HepG2 (cell line): ENCODE data around the gene KIF22. TPM values are rescaled to one million over a fixed set of nuclear protein-coding genes. Genes with fewer than 3 reads are reported as not detected.

ENCODE experiments used
- ATF7 ChIP-seq, 2 experiments: fragments of 450-650 bp in 1 of 2; sonication (generic) in 1 of 2; formaldehyde crosslinking in 1 of 2; IDR thresholded peaks; 2 replicates each; pipeline versions ENCODE4 v1.4.0 to v1.6.1; 2016 to 2020; ENCODE audit warnings: antibody characterized with exemption in 1 of 2, mild to moderate bottlenecking in 1 of 2, missing genetic modification reagents in 1 of 2
- BORCS8-MEF2B ChIP-seq: sonication (generic); formaldehyde crosslinking; IDR thresholded peaks from 2 replicates; pipeline ENCODE4 v1.8.0; 2022; ENCODE audit warnings: mild to moderate bottlenecking, missing genetic modification reagents
- GABPB1 ChIP-seq: IDR thresholded peaks from 2 replicates; pipeline ENCODE4 v1.6.1; 2016; ENCODE audit warnings: mild to moderate bottlenecking, missing genetic modification reagents, moderate library complexity, missing compliant biosample characterization
- HMGXB3 ChIP-seq: sonication (generic); formaldehyde crosslinking; IDR thresholded peaks from 2 replicates; pipeline ENCODE4 v1.4.0; 2020; ENCODE audit warnings: missing genetic modification reagents, borderline replicate concordance
- IRF1 ChIP-seq: sonication (generic); formaldehyde crosslinking; IDR thresholded peaks from 2 replicates; pipeline ENCODE4 v1.4.0; 2020; ENCODE audit warnings: low read depth, mild to moderate bottlenecking, missing genetic modification reagents
- KLF12 ChIP-seq: sonication (generic); formaldehyde crosslinking; IDR thresholded peaks from 2 replicates; pipeline ENCODE4 v1.4.0; 2020; ENCODE audit warnings: missing genetic modification reagents, borderline replicate concordance
- NPAS2 ChIP-seq: sonication (generic); formaldehyde crosslinking; IDR thresholded peaks from 2 replicates; pipeline ENCODE4 v1.8.0; 2022; ENCODE audit warnings: mild to moderate bottlenecking, missing genetic modification reagents, borderline replicate concordance
- RELA ChIP-seq: sonication (generic); formaldehyde crosslinking; IDR thresholded peaks from 2 replicates; pipeline ENCODE4 v1.4.0; 2020; ENCODE audit warnings: missing genetic modification reagents
- REPIN1 ChIP-seq: sonication (generic); formaldehyde crosslinking; IDR thresholded peaks from 2 replicates; pipeline ENCODE4 v1.8.0; 2022; ENCODE audit warnings: missing genetic modification reagents, low read depth, mild to moderate bottlenecking, borderline replicate concordance
- SKI ChIP-seq: fragments of 450-650 bp; IDR thresholded peaks from one replicate; pipeline ENCODE4 v1.6.1; 2018; ENCODE audit warnings: mild to moderate bottlenecking; ENCODE audit not compliant: partially characterized antibody
- SP2 ChIP-seq: sonication (generic); formaldehyde crosslinking; IDR thresholded peaks from 2 replicates; pipeline ENCODE4 v1.5.1; 2020; ENCODE audit warnings: mild to moderate bottlenecking, missing genetic modification reagents
- WIZ ChIP-seq: sonication (generic); formaldehyde crosslinking; IDR thresholded peaks from 2 replicates; pipeline ENCODE4 v1.5.1; 2020; ENCODE audit warnings: mild to moderate bottlenecking, missing genetic modification reagents
- ZFP36L2 ChIP-seq: sonication (generic); formaldehyde crosslinking; IDR thresholded peaks from 2 replicates; pipeline ENCODE4 v1.4.0; 2020; ENCODE audit warnings: missing genetic modification reagents
- ZNF136 ChIP-seq: sonication (generic); formaldehyde crosslinking; IDR thresholded peaks from 2 replicates; pipeline ENCODE4 v1.8.1; 2022; ENCODE audit warnings: low read depth, mild to moderate bottlenecking, moderate library complexity, missing genetic modification reagents
- ZNF563 ChIP-seq: sonication (generic); formaldehyde crosslinking; IDR thresholded peaks from 2 replicates; pipeline ENCODE4 v1.8.0; 2022; ENCODE audit warnings: mild to moderate bottlenecking, moderate library complexity, missing genetic modification reagents
- ZNF644 ChIP-seq: IDR thresholded peaks from 2 replicates; pipeline ENCODE4 v1.6.1; 2016; ENCODE audit warnings: low read depth
- polyA plus RNA-seq, 8 experiments: library from polyadenylated mRNA; depleted of rRNA in 3 of 8; stranded (reverse) in 7 of 8; unstranded in 1 of 8; fragments of >200 nt; fragmentation: Illumina TruSeq in 4 of 8; extraction: Trizol in 4 of 8; gene quantifications; 2 replicates each; pipeline versions ENCODE4 v1.2.1 to v1.2.3, GENCODE V29; 2011 to 2016; ENCODE audit warnings: low read depth in 4 of 8, missing spikeins in 1 of 8, mixed read lengths in 1 of 8; ENCODE audit not compliant: insufficient read depth in 1 of 8
- total RNA-seq, 5 experiments: library from RNA; depleted of rRNA; stranded (reverse); fragments of >200 nt; fragmentation: Illumina TruSeq; extraction: Trizol; gene quantifications; 2 replicates each; pipeline ENCODE4 v1.2.3, GENCODE V29; 2016; ENCODE audit warnings: low read depth in 1 of 5
- TF ChIP-seq, protein P1 (sequence below): sonication (generic); formaldehyde crosslinking; IDR thresholded peaks from 2 replicates; pipeline ENCODE4 v1.5.0; 2020; ENCODE audit warnings: mild to moderate bottlenecking, missing genetic modification reagents
- TF ChIP-seq, protein P2 (sequence below): sonication (generic); formaldehyde crosslinking; IDR thresholded peaks from 2 replicates; pipeline ENCODE4; 2020; ENCODE audit warnings: missing genetic modification reagents, mild to moderate bottlenecking, borderline replicate concordance

The KIF22 gene
- total and polyA plus RNA-seq, 2 of the 13 experiments (the other 11 are each of a cell fraction or from before 2014, with no cell fraction given) = 95.8 to 118 TPM

GRCh38 chr16:29811170-29811895 lies 20.8 kb downstream of the KIF22 start (continued):
- TF ChIP-seq ATF7 (IDR thresholded peaks at IDR 0.05) = no peak
- no peak for TF ChIP-seq ATF7 (CRISPR knock-in tag; IDR thresholded peaks at IDR 0.05)
- TF ChIP-seq ZFP36L2 (CRISPR knock-in tag) = no peak
- 0 out of 2 replicates have a peak, but pooled peaks have one; percentile 43 for TF ChIP-seq REPIN1 (CRISPR knock-in tag)
- TF ChIP-seq RELA (CRISPR knock-in tag) = peak; percentile 94
- 0 out of 2 replicates have a peak, but pooled peaks have one; percentile 7 for TF ChIP-seq ZNF644
- peak; percentile 72 for TF ChIP-seq SP2
- no peak; the same call in none of the 2 replicates for TF ChIP-seq KLF12 (CRISPR knock-in tag)
- no peak for TF ChIP-seq WIZ
- peak; percentile 26 for TF ChIP-seq ZNF563 (CRISPR knock-in tag)
- TF ChIP-seq BORCS8-MEF2B = peak; percentile 53; the same call in 1 of the 2 replicates
- TF ChIP-seq, protein P1, sequence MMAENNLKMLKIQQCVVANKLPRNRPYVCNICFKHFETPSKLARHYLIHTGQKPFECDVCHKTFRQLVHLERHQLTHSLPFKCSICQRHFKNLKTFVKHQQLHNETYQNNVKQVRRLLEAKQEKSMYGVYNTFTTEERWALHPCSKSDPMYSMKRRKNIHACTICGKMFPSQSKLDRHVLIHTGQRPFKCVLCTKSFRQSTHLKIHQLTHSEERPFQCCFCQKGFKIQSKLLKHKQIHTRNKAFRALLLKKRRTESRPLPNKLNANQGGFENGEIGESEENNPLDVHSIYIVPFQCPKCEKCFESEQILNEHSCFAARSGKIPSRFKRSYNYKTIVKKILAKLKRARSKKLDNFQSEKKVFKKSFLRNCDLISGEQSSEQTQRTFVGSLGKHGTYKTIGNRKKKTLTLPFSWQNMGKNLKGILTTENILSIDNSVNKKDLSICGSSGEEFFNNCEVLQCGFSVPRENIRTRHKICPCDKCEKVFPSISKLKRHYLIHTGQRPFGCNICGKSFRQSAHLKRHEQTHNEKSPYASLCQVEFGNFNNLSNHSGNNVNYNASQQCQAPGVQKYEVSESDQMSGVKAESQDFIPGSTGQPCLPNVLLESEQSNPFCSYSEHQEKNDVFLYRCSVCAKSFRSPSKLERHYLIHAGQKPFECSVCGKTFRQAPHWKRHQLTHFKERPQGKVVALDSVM (CRISPR knock-in tag) = peak; percentile 56
- TF ChIP-seq IRF1 = no peak
- peak; percentile 85; the same call in 1 of the 2 replicates for TF ChIP-seq ZNF136 (CRISPR knock-in tag)
- peak; percentile 30 for TF ChIP-seq SKI
- TF ChIP-seq, protein P2, sequence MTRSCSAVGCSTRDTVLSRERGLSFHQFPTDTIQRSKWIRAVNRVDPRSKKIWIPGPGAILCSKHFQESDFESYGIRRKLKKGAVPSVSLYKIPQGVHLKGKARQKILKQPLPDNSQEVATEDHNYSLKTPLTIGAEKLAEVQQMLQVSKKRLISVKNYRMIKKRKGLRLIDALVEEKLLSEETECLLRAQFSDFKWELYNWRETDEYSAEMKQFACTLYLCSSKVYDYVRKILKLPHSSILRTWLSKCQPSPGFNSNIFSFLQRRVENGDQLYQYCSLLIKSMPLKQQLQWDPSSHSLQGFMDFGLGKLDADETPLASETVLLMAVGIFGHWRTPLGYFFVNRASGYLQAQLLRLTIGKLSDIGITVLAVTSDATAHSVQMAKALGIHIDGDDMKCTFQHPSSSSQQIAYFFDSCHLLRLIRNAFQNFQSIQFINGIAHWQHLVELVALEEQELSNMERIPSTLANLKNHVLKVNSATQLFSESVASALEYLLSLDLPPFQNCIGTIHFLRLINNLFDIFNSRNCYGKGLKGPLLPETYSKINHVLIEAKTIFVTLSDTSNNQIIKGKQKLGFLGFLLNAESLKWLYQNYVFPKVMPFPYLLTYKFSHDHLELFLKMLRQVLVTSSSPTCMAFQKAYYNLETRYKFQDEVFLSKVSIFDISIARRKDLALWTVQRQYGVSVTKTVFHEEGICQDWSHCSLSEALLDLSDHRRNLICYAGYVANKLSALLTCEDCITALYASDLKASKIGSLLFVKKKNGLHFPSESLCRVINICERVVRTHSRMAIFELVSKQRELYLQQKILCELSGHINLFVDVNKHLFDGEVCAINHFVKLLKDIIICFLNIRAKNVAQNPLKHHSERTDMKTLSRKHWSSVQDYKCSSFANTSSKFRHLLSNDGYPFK (CRISPR knock-in tag) = peak; percentile 69; the same call in 1 of the 2 replicates
- no peak for TF ChIP-seq NPAS2 (CRISPR knock-in tag)
- 0 out of 2 replicates have a peak, but pooled peaks have one; percentile 57 for TF ChIP-seq GABPB1 (CRISPR knock-in tag)
- TF ChIP-seq HMGXB3 (CRISPR knock-in tag) = 0 out of 2 replicates have a peak, but pooled peaks have one; percentile 18
